HepG2 (cell line): Measurements from ENCODE around the gene CLASP1. TPM values are rescaled to one million over a fixed set of nuclear protein-coding genes. Genes with fewer than 3 reads are reported as not detected.

Experiments used
- ATAC-seq: fragments of 200-7000 bp; cut with Tn5 transposase; 3 replicates; pipeline ENCODE4 v1.9.1; 2020; ENCODE audit warnings: mild to moderate bottlenecking, moderate library complexity
- BruUV-seq: library from RNA; stranded (reverse); fragments of 400-500 nt; replicated peaks from 2 replicates; lab custom pipeline; 2021; lab: Mats Ljungman, UMichigan
- CTCF ChIA-PET: fragments of 300-600 bp; formaldehyde crosslinking; extraction: SDS; loops from one replicate; lab custom pipeline; 2021; ENCODE audit warnings: low total read pairs, inconsistent platforms, low intra/inter-chr PET ratio; lab: Yijun Ruan, JAX
- POLR2A ChIA-PET: fragments of 350-600 bp; sonication (Branson Sonifier 250); formaldehyde crosslinking; loops from one replicate; lab custom pipeline; 2020; ENCODE audit warnings: antibody characterized with exemption, inconsistent platforms; lab: Yijun Ruan, JAX
- DNase-seq: peaks from one replicate; pipeline ENCODE4 v3.0.0-alpha.2; 2015; ENCODE audit warnings: low spot score
- FAIRE-seq: peaks from 3 replicates; lab custom pipeline; 2011; peaks lifted over from hg19 to GRCh38; lab: Jason Lieb, UNC
- H2AFZ ChIP-seq: one replicate; pipeline ENCODE4 v1.6.1; 2011; ENCODE audit warnings: low read length, inconsistent platforms
- H3K27ac ChIP-seq: fragments of 300-600 bp; 3 replicates; pipeline ENCODE4 v1.8.0; 2011; ENCODE audit warnings: mixed run types, mild to moderate bottlenecking, mixed read lengths, low read length, inconsistent platforms; ENCODE audit not compliant: insufficient read depth; ENCODE audit errors: extremely low read length
- H3K27me3 ChIP-seq, 2 experiments: fragments of 200-600 bp in 1 of 2; 2 replicates in 1 of 2; 3 replicates in 1 of 2; pipeline versions ENCODE4 v1.6.0 to v1.8.0; 2011; ENCODE audit warnings: low read length in 2 of 2, mild to moderate bottlenecking in 2 of 2, moderate library complexity in 2 of 2, inconsistent platforms in 1 of 2; ENCODE audit not compliant: insufficient read depth in 2 of 2, control insufficient read depth in 1 of 2
- H3K36me3 ChIP-seq, 2 experiments: fragments of 200-600 bp in 1 of 2; replicated peaks in 1 of 2; 2 replicates in 1 of 2; 3 replicates in 1 of 2; pipeline versions ENCODE4 v1.5.1 to v1.8.0; 2011; ENCODE audit warnings: low read length in 2 of 2, inconsistent platforms in 1 of 2; ENCODE audit not compliant: insufficient read depth in 2 of 2, control insufficient read depth in 1 of 2
- H3K4me1 ChIP-seq: 2 replicates; pipeline ENCODE4 v1.5.1; 2012; ENCODE audit warnings: low read length, inconsistent platforms; ENCODE audit not compliant: insufficient read depth
- H3K4me2 ChIP-seq: 2 replicates; pipeline ENCODE4 v1.6.0; 2011; ENCODE audit warnings: low read depth, low read length, inconsistent platforms
- H3K4me3 ChIP-seq, 3 experiments: fragments of 200-600 bp in 1 of 3; sonication (generic), shearing (Covaris generic) in 1 of 3; replicated peaks in 1 of 3; 2 replicates each; pipeline ENCODE4 v1.5.1; 2011 to 2016; ENCODE audit warnings: low read length in 3 of 3, inconsistent platforms in 2 of 3, low read depth in 2 of 3, mild to moderate bottlenecking in 2 of 3, control low read depth in 1 of 3, mixed read lengths in 1 of 3; ENCODE audit not compliant: insufficient read depth in 1 of 3
- H3K79me2 ChIP-seq: one replicate; pipeline ENCODE4 v1.6.1; 2011; ENCODE audit warnings: low read length, inconsistent platforms; ENCODE audit not compliant: insufficient read depth
- H3K9ac ChIP-seq: 2 replicates; pipeline ENCODE4 v1.6.0; 2011; ENCODE audit warnings: mild to moderate bottlenecking, low read depth, low read length, inconsistent platforms; ENCODE audit not compliant: insufficient read depth
- H3K9me3 ChIP-seq: 2 replicates; pipeline ENCODE4 v1.5.1; 2012; ENCODE audit warnings: mild to moderate bottlenecking, low read length
- H4K20me1 ChIP-seq: 2 replicates; pipeline ENCODE4 v1.6.0; 2011; ENCODE audit warnings: inconsistent platforms, mild to moderate bottlenecking, low read length, moderate library complexity; ENCODE audit not compliant: insufficient read depth
- DR1 ChIP-seq: sonication (generic); formaldehyde crosslinking; IDR thresholded peaks from 2 replicates; pipeline ENCODE4 v1.8.0; 2021; ENCODE audit warnings: mild to moderate bottlenecking, missing genetic modification reagents, inconsistent platforms
- ONECUT2 ChIP-seq: sonication (generic); formaldehyde crosslinking; IDR thresholded peaks from 2 replicates; pipeline ENCODE4 v1.4.0; 2020; ENCODE audit warnings: missing genetic modification reagents
- RNF219 ChIP-seq: sonication (generic); formaldehyde crosslinking; IDR thresholded peaks from 2 replicates; pipeline ENCODE4 v1.5.0; 2020; ENCODE audit warnings: mild to moderate bottlenecking, missing genetic modification reagents
- ZBTB40 ChIP-seq, 2 experiments: fragments of 450-650 bp in 1 of 2; sonication (generic) in 1 of 2; formaldehyde crosslinking in 1 of 2; IDR thresholded peaks; 2 replicates each; pipeline versions ENCODE4 v1.6.1 to v1.8.0; 2016 to 2022; ENCODE audit warnings: antibody characterized with exemption in 1 of 2, mild to moderate bottlenecking in 1 of 2, missing genetic modification reagents in 1 of 2
- ZFP82 ChIP-seq: sonication (generic); formaldehyde crosslinking; IDR thresholded peaks from 2 replicates; pipeline ENCODE4 v1.5.1; 2020; ENCODE audit warnings: mild to moderate bottlenecking, missing genetic modification reagents, borderline replicate concordance
- ZFYVE20 ChIP-seq: sonication (generic); formaldehyde crosslinking; IDR thresholded peaks from 2 replicates; pipeline ENCODE4 v1.8.0; 2023; ENCODE audit warnings: low read depth, mild to moderate bottlenecking, moderate library complexity, missing genetic modification reagents, borderline replicate concordance
- ZNF337 ChIP-seq: sonication (generic); formaldehyde crosslinking; IDR thresholded peaks from 2 replicates; pipeline ENCODE4 v1.5.1; 2020; ENCODE audit warnings: missing genetic modification reagents, low read depth, mild to moderate bottlenecking, borderline replicate concordance
- ZNF34 ChIP-seq: sonication (generic); formaldehyde crosslinking; IDR thresholded peaks from 2 replicates; pipeline ENCODE4 v1.4.0; 2020; ENCODE audit warnings: mild to moderate bottlenecking, missing genetic modification reagents, borderline replicate concordance
- ZNF446 ChIP-seq: sonication (generic); formaldehyde crosslinking; IDR thresholded peaks from 2 replicates; pipeline ENCODE4 v1.5.0; 2020; ENCODE audit warnings: mild to moderate bottlenecking, missing genetic modification reagents
- ZSCAN12 ChIP-seq: sonication (generic); formaldehyde crosslinking; IDR thresholded peaks from 2 replicates; pipeline ENCODE4 v1.9.0; 2021; ENCODE audit warnings: mild to moderate bottlenecking, missing genetic modification reagents
- WGBS: methylation state at CpG from one replicate; pipeline ENCODE4 v1.1.6; 2017; ENCODE audit warnings: low lambda C conversion rate; 5-methylcytosine and 5-hydroxymethylcytosine counted together
- in situ Hi-C: cut with HindIII; loops from 2 replicates; pipeline ENCODE4 v1.10.0; 2017; ENCODE audit warnings: low pct_unique_long_range_greater_than_20kb; ENCODE audit not compliant: extremely low pct_ligation_motif_present
- intact Hi-C: fragments of 100-400 bp; cut with micrococcal nuclease; formaldehyde crosslinking; loops from one replicate; pipeline ENCODE4 v1.10.0; 2022; ENCODE audit not compliant: unreplicated experiment
- polyA plus RNA-seq, 8 experiments: library from polyadenylated mRNA; depleted of rRNA in 3 of 8; stranded (reverse) in 7 of 8; unstranded in 1 of 8; fragments of >200 nt; fragmentation: Illumina TruSeq in 4 of 8; extraction: Trizol in 4 of 8; gene quantifications; 2 replicates each; pipeline versions ENCODE4 v1.2.1 to v1.2.3, GENCODE V29; 2011 to 2016; ENCODE audit warnings: low read depth in 4 of 8, missing spikeins in 1 of 8, mixed read lengths in 1 of 8; ENCODE audit not compliant: insufficient read depth in 1 of 8
- total RNA-seq, 5 experiments: library from RNA; depleted of rRNA; stranded (reverse); fragments of >200 nt; fragmentation: Illumina TruSeq; extraction: Trizol; gene quantifications; 2 replicates each; pipeline ENCODE4 v1.2.3, GENCODE V29; 2016; ENCODE audit warnings: low read depth in 1 of 5

The CLASP1 gene
- total and polyA plus RNA-seq, 2 of the 13 experiments (the other 11 are each of a cell fraction or from before 2014, with no cell fraction given) = 11.7 to 47.9 TPM

GRCh38 chr2:121579309-121579708 is 70.0 kb downstream of the CLASP1 start:
- no TSS peak for BruUV-seq
- Histone ChIP-seq H4K20me1 (peaks cover 8% of the 10 kb centered on the region), H3K79me2 (peaks cover 21% of the 10 kb centered on the region), H3K4me1 (peaks cover 46% of the 10 kb centered on the region), H3K36me3 (no peaks in the 10 kb centered on the region), H3K27me3 (no peaks in the 10 kb centered on the region), H3K4me3 (no peak overlapping the region), H3K4me2 (no peak overlapping the region), H3K9me3 (no peaks in the 10 kb centered on the region), H3K9ac (no peak overlapping the region)
- ATAC-seq = no peak
- intact Hi-C loops = no loop called here
- WGBS = 96% methylated on average over 3 of the region's 3 CpGs
- ChIA-PET POLR2A (interaction anchor here (0.9 to 1.3 kb wide), 2 partner anchors 49 to 70 kb away, joined by 3 to 5 read pairs; partner anchors contain the start of genes CLASP1 and RNU4ATAC), CTCF (no interaction called here)
- no peak for DNase-seq
- in situ Hi-C loops = no loop called here
- no peak for FAIRE-seq
- TF ChIP-seq ZBTB40 (IDR thresholded peaks at IDR 0.05) = no peak
- no peak for TF ChIP-seq ZBTB40 (CRISPR knock-in tag; IDR thresholded peaks at IDR 0.05)
- TF ChIP-seq RNF219 (CRISPR knock-in tag) = no peak
- no peak for TF ChIP-seq ZFYVE20 (CRISPR knock-in tag)
- no peak for TF ChIP-seq ZSCAN12 (CRISPR knock-in tag)
- TF ChIP-seq ZNF337 = no peak
- no peak for TF ChIP-seq ZNF34
- TF ChIP-seq ZFP82 (CRISPR knock-in tag) = no peak
- no peak for TF ChIP-seq ZNF446 (CRISPR knock-in tag)
- TF ChIP-seq ONECUT2 (CRISPR knock-in tag) = no peak
- TF ChIP-seq DR1 (CRISPR knock-in tag) = no peak
- TF ChIP-seq, all 625 proteins: peak for 0
- H3K27ac ChIP-seq = no peak overlapping the region
- H2AFZ ChIP-seq = no peak overlapping the region
